ENCODE results near the gene FRMPD3. TPM values are rescaled to one million over a fixed set of nuclear protein-coding genes. Genes with fewer than 3 reads are reported as not detected.
A peak's percentile ranks its signal among the peaks of the same experiment; 100 is the strongest.

The FRMPD3 gene
- total RNA-seq = under 1 TPM in 2 of 4 donors, not detected in 2; 0.06 to 0.19 TPM

DNA sequence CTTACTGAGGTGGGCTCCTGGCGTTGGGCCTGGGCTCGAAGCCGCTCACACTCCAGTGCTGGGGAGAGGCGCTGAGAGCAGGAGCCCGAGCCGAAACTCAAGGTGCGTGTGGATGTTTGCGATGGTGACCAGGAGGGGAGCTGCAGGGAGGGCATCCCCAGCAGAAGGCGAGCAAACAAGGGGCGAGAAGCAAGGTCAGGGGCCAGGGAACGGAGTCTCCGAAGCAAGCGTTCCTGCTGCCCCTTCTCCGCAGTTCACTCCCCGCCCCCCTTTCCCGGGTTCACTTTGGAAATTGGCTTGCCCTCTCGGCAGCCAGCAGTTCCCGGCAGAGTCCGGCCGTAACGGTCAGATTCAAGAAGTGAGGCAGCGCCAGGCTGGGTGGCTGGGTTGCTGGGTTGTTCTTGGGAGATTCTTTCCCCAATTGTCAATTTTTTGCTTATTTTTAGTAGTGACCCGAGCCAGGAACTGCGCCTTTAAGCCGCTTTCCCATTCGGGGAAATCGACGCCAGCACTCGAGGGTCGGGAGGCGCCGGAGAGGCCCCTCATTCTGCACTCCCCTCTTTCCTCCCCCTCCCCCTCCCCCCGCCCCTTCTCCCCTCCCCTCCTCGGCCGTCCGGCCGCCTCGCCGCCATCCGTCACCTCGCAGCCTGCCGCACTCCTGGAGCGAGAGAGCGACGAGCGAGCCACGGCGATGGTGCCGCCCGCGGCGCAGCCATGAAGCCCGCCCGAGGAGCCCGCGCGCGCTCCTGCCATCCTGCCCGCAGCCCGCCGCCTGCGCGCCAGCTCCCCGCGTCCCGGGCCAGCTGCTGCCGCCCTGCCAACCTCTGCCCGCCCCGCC lies at the start of gene FRMPD3:
Gene FRMPD3, plus strand, starts transcription at position 655 of the 838 bp plus-strand sequence. CDS start 76,937 bp downstream, outside the sequence.
- H3K27ac ChIP-seq (replicated peaks in 1 of 4) = no peak within 1 kb of the TSS
- DNase-seq (ENCODE audit: extremely low spot score) = no peak
- H3K27me3 ChIP-seq = peaks cover 0 to 28% (median 9%) of the 10 kb centered on the region in 4 donors
- 30% methylated on average over 60 of the region's 69 CpGs for WGBS
- intact Hi-C loops (cut with DNase I) = no loop called here
- peak within 1 kb of the TSS; percentile 39 to 56 (median 44) for H3K4me3 ChIP-seq
- H3K36me3 ChIP-seq = no peaks in the 10 kb centered on the region
- H3K9me3 ChIP-seq = no peaks in the 10 kb centered on the region
- TF ChIP-seq POLR2AphosphoS5 (IDR thresholded peaks at IDR 0.05) (no peak), POLR2A (IDR thresholded peaks at IDR 0.05; ENCODE audit: low read depth) (no peak), EP300 (IDR thresholded peaks at IDR 0.05) (no peak)
- TF ChIP-seq, protein P1, sequence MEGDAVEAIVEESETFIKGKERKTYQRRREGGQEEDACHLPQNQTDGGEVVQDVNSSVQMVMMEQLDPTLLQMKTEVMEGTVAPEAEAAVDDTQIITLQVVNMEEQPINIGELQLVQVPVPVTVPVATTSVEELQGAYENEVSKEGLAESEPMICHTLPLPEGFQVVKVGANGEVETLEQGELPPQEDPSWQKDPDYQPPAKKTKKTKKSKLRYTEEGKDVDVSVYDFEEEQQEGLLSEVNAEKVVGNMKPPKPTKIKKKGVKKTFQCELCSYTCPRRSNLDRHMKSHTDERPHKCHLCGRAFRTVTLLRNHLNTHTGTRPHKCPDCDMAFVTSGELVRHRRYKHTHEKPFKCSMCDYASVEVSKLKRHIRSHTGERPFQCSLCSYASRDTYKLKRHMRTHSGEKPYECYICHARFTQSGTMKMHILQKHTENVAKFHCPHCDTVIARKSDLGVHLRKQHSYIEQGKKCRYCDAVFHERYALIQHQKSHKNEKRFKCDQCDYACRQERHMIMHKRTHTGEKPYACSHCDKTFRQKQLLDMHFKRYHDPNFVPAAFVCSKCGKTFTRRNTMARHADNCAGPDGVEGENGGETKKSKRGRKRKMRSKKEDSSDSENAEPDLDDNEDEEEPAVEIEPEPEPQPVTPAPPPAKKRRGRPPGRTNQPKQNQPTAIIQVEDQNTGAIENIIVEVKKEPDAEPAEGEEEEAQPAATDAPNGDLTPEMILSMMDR (IDR thresholded peaks at IDR 0.05) = no peak
- peaks cover 2 to 21% (median 13%) of the 10 kb centered on the region in 4 donors for H3K4me1 ChIP-seq

DNA sequence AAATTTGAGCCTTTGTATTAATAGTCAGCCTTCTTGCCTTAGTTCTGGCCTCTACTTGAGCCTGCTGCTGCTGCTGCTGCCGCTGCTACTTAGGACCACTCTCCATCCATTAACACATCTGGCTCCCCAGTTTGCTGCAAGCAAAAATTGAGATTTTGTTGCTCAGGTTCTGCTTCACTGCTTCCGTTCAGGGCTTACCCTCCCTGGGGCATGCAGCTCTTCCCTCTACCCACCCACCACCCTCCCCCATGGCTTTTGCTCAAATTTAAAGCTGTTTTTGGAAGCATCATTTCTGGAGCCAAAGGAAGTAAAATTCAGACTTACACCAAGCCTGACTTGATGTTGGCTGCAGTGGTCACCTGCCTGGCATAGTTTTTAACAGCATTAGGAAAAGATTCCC lies 28.9 kb upstream of the FRMPD3 start:
- Histone ChIP-seq H3K27me3 (no peaks in the 10 kb centered on the region), H3K4me1 (no peaks in the 10 kb centered on the region), H3K27ac (replicated peaks in 1 of 4) (no peak overlapping the region), H3K9me3 (no peaks in the 10 kb centered on the region), H3K36me3 (no peaks in the 10 kb centered on the region), H3K4me3 (no peak overlapping the region)
- intact Hi-C loops (cut with DNase I) = no loop called here
- DNase-seq (ENCODE audit: extremely low spot score) = no peak
- TF ChIP-seq POLR2A (IDR thresholded peaks at IDR 0.05; ENCODE audit: low read depth) (no peak), POLR2AphosphoS5 (IDR thresholded peaks at IDR 0.05) (no peak)
- TF ChIP-seq, protein P1 (IDR thresholded peaks at IDR 0.05) = no peak
- WGBS = 68% methylated on average over 2 of the region's 2 CpGs

DNA sequence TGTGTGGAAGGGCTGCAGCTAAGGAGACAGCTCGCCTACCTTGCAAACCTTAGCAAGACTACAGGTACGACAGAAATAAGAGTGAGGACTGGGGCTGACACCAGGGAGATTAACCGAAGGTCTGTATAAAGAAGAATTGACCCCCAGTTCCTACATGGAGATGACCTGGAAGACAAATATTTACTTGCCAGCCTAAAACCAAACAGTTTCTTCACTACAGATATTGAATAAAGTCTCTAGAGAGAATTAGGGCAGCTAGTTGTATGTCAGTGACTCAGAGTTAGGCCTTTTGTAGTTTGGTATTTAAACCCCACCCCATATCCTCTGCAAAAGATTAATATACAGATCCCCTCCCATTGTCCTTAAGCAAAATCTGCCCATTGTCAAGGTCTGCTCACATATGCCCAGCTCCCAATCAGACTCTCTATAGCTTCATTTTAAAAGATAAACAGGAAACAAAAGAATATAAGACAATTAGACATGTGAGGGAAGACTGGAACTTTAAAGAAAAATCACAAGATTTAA lies 28.1 kb upstream of the FRMPD3 start:
- WGBS = 69% methylated on average over 3 of the region's 3 CpGs
- TF ChIP-seq EP300 (IDR thresholded peaks at IDR 0.05) = no peak
- no peak for TF ChIP-seq POLR2A (IDR thresholded peaks at IDR 0.05; ENCODE audit: low read depth)
- TF ChIP-seq, protein P1 (IDR thresholded peaks at IDR 0.05) = no peak
- TF ChIP-seq POLR2AphosphoS5 (IDR thresholded peaks at IDR 0.05) = no peak
- H3K9me3 ChIP-seq = peaks cover 0 to 3% (median 0%) of the 10 kb centered on the region in 4 donors
- no peaks in the 10 kb centered on the region for H3K27me3 ChIP-seq
- no peaks in the 10 kb centered on the region for H3K36me3 ChIP-seq
- H3K27ac ChIP-seq (replicated peaks in 1 of 4) = no peak overlapping the region
- H3K4me3 ChIP-seq = no peak overlapping the region
- DNase-seq (ENCODE audit: extremely low spot score) = no peak
- no peaks in the 10 kb centered on the region for H3K4me1 ChIP-seq
- intact Hi-C loops (cut with DNase I) = no loop called here

DNA sequence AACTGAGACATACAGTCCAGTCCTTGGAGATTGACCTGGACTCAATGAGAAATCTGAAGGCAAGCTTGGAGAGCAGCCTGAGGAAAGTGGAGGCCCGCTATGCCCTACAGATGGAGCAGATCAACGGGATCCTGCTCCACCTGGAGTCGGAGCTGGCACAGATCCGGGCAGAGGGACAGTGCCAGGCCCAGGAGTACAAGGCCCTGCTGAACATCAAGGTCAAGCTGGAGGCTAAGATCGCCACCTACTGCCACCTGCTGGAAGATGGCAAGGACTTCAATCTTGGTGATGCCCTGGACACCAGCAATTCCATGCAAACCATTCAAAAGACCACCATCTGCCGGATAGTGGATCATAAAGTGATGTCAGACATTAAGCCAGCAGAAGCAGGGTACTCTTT lies 20.4 kb upstream of the FRMPD3 start:
- peaks cover 0 to 9% (median 0%) of the 10 kb centered on the region in 4 donors for H3K9me3 ChIP-seq
- H3K27me3 ChIP-seq = no peaks in the 10 kb centered on the region
- H3K27ac ChIP-seq (replicated peaks in 1 of 4) = no peak overlapping the region
- H3K36me3 ChIP-seq = no peaks in the 10 kb centered on the region
- DNase-seq (ENCODE audit: extremely low spot score) = no peak
- no peak for TF ChIP-seq POLR2AphosphoS5 (IDR thresholded peaks at IDR 0.05)
- TF ChIP-seq, protein P1 (IDR thresholded peaks at IDR 0.05) = no peak
- WGBS = 31% methylated on average over 3 of the region's 6 CpGs
- no peak overlapping the region for H3K4me3 ChIP-seq
- intact Hi-C loops (cut with DNase I) = no loop called here
- H3K4me1 ChIP-seq = no peaks in the 10 kb centered on the region

Measured in esophagus muscularis mucosa (tissue), 4 donors.